ENCODE results near the gene SH3RF3.

SH3RF3 gene

GRCh38 chr2:109422758-109423500, 293.9 kb downstream of the SH3RF3 start:
- TF ChIP-seq CTCF (IDR thresholded peaks at IDR 0.05; ENCODE audit: borderline replicate concordance, insufficient read depth, low read depth, low read length) = no peak

DNA sequence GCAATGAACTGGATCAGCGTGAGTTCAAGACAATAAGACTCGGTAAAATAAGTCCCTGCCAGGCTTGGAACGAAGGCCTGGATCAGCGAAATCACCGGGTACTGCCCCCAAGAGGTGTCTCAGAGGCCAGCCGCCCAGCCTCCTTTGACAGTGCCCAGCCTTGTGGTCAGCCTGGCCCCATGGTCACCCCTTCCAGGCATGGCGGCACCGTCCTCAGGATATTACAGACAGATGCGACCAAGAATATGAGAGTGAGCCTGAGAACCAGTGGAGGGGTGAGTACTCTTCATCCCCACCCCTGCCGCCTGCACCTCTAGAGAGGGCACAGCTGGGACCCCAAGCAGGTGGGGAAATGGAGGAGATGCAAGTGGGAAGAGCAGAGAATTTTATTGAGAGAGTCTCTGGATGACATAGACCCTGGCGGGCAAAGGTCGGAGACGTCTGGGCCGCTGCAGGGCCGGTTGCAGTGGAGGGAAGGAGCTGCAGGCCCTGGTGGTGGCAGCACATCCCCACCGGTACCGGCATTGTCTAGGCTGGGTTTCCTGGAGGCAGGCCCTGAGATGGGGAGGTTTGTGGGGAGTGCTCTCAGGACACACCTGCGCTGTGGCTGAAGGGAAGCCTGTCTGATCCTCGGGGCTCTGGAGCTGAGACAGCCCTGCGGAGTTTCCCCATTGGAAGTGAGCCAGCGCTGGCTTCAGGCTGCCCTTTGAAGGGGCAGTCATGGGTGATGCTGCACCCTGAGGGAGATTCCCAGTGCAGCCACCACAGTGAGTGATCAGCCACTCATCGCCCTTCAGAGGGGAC, 294.8 kb downstream of the SH3RF3 start:
- H3K4me3 ChIP-seq (ENCODE audit: low read depth, low read length) = no peak overlapping the region
- TF ChIP-seq CTCF (IDR thresholded peaks at IDR 0.05; ENCODE audit: borderline replicate concordance, insufficient read depth, low read depth, low read length) = no peak

More at GRCh38 chr2:109422758-109423500, 293.9 kb downstream of the SH3RF3 start:
- H3K4me3 ChIP-seq (ENCODE audit: low read depth, low read length) = no peak overlapping the region

DNA sequence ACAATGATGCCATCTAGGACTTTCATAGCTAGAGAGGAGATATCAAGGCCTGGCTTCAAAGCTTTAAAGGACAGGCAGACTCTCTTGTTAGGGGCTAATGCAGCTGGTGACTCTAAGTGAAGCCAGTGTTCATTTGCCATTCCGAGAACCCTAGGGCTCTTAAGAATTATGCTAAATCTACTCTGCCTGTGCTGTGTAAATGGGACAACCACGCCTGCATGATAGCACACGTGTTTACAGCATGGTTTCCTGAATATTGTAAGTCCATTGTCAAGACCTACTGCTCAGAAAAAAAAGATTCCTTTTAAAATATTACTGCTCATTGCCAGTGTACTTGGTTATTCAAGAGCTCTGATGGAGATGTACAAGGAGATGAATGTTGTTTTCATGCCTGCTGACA, 296.4 kb downstream of the SH3RF3 start:
- H3K4me3 ChIP-seq (ENCODE audit: low read depth, low read length) = no peak overlapping the region

GRCh38 chr2:109427661-109428091, 298.7 kb downstream of the SH3RF3 start:
- H3K4me3 ChIP-seq (ENCODE audit: low read depth, low read length) = no peak overlapping the region
- no peak for TF ChIP-seq CTCF (IDR thresholded peaks at IDR 0.05; ENCODE audit: borderline replicate concordance, insufficient read depth, low read depth, low read length)

More for the DNA sequence above, 296.4 kb downstream of the SH3RF3 start:
- no peak for TF ChIP-seq CTCF (IDR thresholded peaks at IDR 0.05; ENCODE audit: borderline replicate concordance, insufficient read depth, low read depth, low read length)

DNA sequence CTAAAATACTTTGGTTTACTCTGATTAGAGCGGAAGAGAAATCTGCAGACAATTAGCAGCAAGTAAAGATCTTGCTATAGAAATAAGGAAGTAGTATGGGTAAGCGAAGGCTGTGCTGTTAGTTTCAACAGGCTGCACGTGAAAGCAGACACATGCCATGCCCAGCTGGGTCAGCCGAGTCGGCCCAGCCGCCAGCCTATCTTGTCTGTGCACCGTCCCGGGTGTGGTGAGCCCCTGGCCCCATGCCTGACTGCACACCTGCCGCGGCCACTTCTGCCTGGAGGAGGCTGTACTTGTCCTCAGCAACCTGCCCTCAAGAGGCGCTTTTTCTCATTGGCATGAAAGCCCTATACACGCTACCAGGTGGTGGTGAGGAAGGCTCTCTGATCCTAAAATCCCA, 299.3 kb downstream of the SH3RF3 start:
- no peak overlapping the region for H3K4me3 ChIP-seq (ENCODE audit: low read depth, low read length)
- TF ChIP-seq CTCF (IDR thresholded peaks at IDR 0.05; ENCODE audit: borderline replicate concordance, insufficient read depth, low read depth, low read length) = no peak

DNA sequence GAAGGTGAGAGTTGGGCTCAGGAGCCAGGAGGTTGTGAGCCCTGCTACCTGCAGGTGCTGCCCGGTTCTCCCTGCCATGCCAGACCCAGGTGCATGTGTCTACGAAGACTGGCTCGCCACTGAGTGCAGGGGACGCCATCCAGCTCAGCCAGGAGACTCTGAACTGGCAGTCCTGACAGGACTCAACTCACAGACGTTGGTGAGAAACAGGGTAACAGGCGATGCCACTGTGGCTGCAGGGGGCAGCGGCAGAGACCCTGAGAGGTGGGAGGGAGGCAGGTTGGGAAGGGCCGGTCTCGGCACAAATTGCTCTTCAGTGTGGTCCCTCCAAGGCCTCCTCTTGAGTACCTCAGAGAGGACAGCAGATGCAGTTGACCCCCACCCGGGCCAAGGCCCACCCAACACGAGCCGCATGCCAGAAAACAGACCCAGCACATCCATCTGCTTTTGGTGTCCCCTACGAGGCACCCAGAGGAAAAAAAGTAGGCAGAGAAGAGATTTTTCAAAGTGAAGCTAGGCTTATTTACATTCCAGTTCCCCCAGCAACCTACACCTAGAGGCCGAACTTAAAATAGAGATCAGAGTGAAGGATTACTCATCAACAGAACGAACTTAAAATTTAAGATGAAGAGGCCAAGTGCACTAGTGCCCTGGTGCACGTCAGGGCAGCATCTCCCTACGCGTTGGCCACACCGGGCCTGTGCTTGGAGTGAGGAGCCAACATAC, 300.0 kb downstream of the SH3RF3 start:
- no peak for TF ChIP-seq CTCF (IDR thresholded peaks at IDR 0.05; ENCODE audit: borderline replicate concordance, insufficient read depth, low read depth, low read length)
- no peak overlapping the region for H3K4me3 ChIP-seq (ENCODE audit: low read depth, low read length)
